ENCODE measurements around the gene HHIPL1.

HHIPL1 gene

GRCh38 chr14:99675382-99675835, 30.5 kb downstream of the HHIPL1 start:
- DNase-seq (ENCODE audit: low read depth in 2 of 2) = no peak

DNA sequence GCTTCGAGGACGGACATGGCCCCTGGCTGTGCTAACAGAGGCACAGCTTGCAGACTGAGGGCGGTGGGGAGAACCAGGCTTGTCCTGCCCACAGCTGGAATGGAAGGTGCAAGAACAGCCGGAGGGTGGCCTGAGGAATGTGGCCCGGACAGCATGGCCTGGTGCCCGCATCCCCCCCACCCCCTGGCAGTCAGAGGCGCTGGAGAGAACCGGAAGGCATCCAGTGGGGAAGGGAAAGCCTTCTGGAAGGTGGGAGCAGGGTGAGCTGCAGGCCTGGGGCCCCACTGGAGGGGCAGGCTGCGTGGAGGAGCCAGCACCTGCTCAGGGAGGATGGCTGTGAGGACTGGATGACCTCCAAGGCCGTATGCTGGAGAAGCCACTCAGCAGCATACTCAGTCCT, 31.0 kb downstream of the HHIPL1 start:
- DNase-seq (ENCODE audit: low read depth in 2 of 2) = no peak

DNA sequence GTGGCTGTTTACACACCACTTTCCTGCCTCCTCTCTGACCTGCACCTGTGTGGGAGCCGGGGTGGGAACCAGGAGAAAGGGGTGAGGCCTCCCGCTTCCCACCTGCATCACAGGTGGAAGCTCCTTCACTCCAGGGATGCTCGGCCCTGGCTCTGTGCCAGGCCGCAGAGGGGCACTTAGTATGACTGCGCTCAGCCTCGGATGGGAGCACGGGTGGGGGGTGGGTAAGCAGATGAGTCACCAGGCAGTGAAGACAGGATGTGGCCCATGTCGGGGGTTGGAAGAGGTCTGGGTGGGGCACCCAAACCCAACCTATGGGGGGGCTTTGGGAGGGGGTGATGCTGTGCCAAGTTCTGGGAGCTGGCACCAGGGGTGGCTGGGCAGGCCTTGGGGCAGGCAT, 31.7 kb downstream of the HHIPL1 start:
- DNase-seq (ENCODE audit: low read depth in 2 of 2) = no peak

DNA sequence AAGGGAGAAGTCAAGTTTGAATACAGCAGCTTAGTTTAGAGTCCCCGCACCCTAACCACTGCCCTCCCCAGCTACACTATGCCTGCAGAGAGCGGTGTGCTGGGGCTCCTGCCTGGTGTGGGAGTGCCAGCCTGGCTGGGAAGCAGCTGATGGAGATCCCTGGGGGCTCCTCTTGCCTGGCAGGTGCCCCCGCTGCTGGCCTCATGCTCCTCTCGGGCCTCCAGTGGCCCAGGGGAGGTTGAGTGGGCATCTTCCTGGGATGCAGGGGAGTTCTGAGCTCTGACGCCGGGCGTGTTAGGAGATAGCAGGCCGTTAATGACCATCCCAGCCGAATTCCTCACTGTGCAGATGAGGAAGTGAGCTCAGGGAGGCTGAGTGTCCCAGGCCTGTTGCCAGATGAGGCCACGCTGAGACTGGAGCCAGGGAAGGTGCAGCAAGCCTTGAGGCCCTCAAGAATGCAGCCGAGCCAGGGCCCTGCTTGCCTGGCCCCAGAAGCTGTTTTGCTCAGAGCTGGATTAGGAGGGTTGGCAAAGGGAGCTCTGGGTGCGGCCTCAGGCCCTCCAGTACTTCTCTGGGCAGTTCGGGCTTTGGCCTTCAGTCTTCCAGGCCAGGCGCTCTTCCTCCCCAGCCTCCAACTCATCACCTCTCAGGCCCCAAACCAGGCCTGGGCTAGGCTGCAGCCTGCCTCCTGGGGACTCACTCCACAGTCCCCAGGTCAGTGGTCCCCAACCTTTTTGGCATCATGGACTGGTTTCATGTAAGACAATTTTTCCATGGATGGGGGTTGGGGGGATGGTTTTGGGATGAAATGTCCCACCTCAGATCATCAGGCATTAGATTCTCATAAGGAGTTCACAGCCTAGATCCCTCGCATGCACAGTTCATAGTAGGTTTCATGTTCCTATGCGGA, 32.6 kb downstream of the HHIPL1 start:
- DNase-seq (ENCODE audit: low read depth in 2 of 2) = no peak

DNA sequence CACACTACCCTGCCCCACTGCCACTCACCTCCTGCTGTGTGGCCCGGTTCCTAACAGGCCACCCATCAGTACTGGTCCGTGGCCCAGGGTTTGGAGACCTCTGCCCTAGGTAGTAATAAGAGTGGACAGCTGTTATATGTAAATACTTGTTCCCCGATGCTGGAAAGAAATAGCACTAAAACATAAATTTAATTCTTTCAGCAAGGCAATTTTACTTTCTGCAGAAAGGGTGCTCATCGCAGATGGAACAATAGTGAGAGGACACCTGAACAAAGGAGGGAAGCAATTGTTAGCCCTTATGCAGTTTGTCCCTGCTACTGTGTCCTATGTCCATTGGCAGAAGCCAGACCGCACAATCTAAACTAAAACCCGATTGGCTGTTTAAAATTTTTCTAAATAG, 33.3 kb downstream of the HHIPL1 start:
- DNase-seq (ENCODE audit: low read depth in 2 of 2) = no peak

- no peak for DNase-seq (ENCODE audit: low read depth in 2 of 2)
Observed at GRCh38 chr14:99679111-99679510, 34.2 kb downstream of the HHIPL1 start.

DNA sequence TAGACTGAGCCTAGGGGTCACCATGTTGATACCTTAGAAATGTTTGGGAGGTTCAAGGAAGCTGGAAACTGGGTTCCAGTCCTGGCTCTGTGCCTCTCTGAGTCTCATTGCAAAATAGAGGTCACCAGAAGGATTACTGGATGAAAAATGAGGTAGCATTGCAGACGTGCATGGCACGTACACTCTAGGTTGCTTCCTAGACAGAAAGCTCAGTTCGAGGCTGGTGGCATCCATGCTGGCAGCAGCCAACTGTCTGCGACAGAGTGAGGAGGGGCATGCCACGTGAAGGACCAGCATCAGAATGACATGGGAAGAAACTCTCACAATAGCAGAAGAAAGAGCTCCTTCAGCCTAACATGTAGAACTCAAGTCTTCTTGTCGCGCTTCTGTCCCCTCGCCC, 34.6 kb downstream of the HHIPL1 start:
- no peak for DNase-seq (ENCODE audit: low read depth in 2 of 2)

GRCh38 chr14:99679996-99680395, 35.1 kb downstream of the HHIPL1 start:
- DNase-seq (ENCODE audit: low read depth in 2 of 2) = no peak

GRCh38 chr14:99681101-99681831, 36.3 kb downstream of the HHIPL1 start:
- DNase-seq (ENCODE audit: low read depth in 2 of 2) = no peak

DNA sequence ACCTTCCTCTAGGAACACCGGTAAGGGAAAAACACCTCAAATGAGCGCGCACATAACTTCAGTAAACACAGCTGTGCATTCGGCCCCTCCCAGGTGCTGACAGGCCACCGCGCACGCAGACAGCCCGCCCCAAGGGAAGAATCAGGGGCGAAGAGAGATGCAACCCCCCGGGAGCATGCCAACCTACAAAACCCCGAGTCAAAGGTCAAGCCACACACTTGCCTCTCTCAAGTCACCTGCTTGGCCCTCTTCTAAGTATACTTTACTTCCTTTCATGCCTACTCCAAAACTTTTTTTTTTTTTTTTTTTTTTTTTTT, 36.9 kb downstream of the HHIPL1 start:
- DNase-seq (ENCODE audit: low read depth in 2 of 2) = no peak

DNA sequence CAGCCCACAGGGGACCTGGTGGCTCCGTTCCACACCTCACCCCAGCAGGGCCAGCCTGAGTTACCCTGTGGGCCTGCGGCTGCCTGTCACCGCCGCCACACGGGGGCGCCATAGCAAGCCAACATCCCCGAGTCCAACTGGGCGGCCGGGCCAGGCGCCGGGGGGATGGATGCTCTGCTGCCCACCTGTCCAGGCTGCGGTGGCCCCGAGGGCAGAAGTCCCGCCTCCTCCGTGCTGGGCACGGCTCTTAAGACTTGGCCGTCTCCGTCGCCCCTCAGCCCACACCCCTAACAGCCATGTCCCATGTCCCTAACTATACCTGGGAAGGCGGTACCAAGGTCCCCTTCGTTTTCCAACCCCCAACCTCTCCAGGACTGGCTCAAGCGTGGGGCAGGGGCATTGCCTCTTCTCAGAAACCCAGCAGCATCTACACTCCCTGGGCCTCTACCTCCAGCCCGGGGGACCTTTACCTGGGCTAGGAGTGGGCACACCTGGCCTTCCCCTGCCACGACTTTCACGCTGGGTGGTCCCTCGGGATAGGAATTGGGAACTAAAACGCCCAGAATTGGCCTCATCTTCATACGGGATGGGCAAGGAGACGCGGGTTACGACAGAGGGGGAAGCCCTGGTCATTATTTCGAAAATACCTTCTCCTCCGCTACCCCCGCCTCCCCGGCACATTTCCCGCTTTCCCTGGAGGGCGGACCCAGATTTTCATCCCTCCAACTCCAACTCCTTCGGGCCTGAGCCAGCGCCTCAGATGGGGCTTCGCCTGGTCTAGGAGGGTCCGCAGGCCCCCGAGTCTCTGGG, 38.1 kb downstream of the HHIPL1 start:
- DNase-seq (ENCODE audit: low read depth in 2 of 2) = peak; percentile 57 to 68

DNA sequence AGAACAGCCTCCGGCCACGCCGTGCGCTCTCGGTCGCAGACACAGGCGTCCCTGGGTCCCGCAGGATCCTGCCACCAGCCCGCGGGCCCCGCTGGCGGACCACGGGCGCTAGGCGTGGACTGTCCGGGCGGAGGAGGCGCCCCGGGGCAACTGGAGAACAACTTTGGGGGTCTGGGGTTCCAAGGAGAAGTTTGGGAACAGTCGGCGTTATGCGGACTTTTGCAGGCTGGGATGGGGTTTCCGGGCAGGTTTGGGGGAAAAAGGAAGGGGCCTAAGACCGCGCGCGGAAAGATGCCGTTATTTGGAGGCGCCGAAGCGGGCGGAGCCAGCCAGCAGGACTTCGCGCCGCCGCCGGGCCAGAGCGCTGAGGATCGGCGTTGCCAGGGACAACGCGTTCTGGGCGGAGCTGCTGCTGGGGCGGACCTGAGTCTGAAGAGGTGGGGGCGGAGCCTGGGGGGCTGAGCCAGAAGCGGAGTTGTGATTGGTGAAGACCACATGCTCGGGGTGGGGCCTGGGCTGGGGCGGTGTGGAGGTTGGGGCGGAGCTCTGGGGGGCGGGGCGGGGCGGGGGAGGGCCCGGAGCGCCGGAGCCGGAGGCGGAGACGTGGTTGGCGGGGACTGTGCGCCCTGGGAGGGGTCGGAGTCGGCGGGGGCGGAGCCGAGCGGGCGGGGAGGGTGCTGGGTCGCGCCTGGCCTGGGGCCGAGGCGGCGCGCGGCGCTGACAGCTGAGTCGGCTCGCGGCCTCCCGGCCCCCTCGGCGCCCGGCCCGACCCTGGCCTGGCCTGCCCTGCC, 38.9 kb downstream of the HHIPL1 start, which contains the start of gene CYP46A1:
CYP46A1 (plus strand) TSS at position 680 of the 791 bp plus-strand sequence. CDS start 120 bp downstream, outside the sequence.
- peak; percentile 99 for DNase-seq (ENCODE audit: low read depth in 2 of 2)

DNA sequence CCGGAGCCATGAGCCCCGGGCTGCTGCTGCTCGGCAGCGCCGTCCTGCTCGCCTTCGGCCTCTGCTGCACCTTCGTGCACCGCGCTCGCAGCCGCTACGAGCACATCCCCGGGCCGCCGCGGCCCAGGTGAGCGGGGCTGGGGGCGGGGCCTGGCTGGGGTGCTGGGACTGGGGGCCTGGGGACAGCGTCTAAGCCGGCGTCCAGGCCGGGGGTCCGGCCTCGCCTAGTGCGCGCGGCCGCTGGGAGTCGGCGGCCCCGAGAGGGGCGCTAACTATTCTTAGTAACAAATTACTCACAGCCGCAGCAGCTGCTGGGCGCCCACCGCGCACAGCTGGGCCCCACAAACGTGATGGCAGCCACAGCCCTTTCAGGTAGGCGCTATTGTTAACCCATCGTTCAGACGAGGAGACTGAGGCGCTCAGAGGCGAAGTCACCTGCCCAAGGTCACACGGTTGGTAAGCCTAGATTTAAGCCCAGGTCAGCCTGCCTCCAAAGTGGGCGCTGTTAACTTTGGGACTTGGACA, 39.5 kb downstream of the HHIPL1 start:
- peak in 1 of 2 donors; percentile 28 for DNase-seq (ENCODE audit: low read depth in 2 of 2)

- no peak for DNase-seq (ENCODE audit: low read depth in 2 of 2)
Observed at GRCh38 chr14:99685151-99685591, 40.2 kb downstream of the HHIPL1 start.

GRCh38 chr14:99685596-99685995, 40.7 kb downstream of the HHIPL1 start:
- no peak for DNase-seq (ENCODE audit: low read depth in 2 of 2)

DNA sequence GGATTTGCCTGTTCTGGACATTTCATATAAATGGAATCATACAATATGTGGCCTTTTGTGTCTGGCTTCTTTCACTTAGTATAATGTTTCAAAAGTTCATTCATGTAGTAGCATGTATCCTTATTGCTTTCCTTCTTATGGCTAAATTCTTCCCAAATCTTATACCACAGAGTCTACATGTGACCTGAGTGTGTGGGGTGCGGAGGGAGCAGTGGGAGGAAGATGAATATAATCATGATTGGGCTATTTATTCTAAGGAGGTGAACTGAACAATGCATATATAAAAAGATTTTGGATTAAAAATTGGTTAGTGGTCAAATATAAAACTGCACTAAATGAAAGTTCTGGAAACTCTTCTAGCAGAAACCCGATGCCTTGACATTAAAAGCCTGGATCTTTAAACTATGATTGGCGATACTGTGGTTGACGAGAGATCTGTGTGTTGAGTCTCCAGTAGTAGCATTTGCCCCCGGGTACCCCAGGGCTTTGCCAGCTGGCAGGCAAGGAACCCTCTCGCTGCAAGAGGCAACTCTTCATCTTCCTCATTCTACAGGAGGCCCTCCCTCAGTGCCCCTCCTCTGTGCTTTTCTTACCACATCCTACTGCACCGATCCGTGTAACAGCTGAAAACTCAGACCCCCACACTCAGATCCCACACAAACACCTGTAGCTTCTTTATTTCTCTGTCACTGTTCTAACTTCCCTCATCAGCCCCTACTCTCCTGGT, 41.8 kb downstream of the HHIPL1 start:
- no peak for DNase-seq (ENCODE audit: low read depth in 2 of 2)

GRCh38 chr14:99687284-99688209, 42.6 kb downstream of the HHIPL1 start:
- no peak for DNase-seq (ENCODE audit: low read depth in 2 of 2)

GRCh38 chr14:99688210-99688581, 43.3 kb downstream of the HHIPL1 start:
- no peak for DNase-seq (ENCODE audit: low read depth in 2 of 2)

DNA sequence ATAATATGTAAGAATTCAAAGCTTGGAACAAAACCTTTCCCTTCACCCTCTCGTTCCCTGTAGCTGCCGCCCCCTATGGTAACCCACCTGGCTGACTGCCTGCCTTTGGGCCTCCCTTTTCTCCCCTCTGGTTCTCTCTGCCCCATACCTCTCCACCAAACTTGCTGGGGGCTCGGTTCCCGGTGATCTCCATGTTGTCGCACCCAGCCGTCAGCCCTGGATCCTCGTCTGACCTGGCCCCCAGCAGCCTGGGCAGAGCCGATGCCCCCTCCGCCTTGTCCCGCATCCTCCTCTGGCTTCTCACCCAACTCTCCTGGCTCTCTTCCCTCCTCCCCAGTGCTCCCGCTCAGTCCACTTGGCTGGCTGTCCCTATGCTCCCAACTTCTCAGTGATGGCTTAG, 43.7 kb downstream of the HHIPL1 start:
- no peak for DNase-seq (ENCODE audit: low read depth in 2 of 2)
